K562 (cell line): Measurements from ENCODE around the gene DHRS3. TPM values are rescaled to one million over a fixed set of nuclear protein-coding genes. Genes with fewer than 3 reads are reported as not detected.
A peak's percentile ranks its signal among the peaks of the same experiment; 100 is the strongest.

ENCODE experiments used
- E2F3 ChIP-seq: fragments of 250-450 bp; sonication (Bioruptor Pico); IDR thresholded peaks from 2 replicates; pipeline ENCODE4 v1.4.0; 2020; ENCODE audit warnings: mild to moderate bottlenecking
- MAFK ChIP-seq: IDR thresholded peaks from 2 replicates; pipeline ENCODE4 v1.6.1; 2011; ENCODE audit warnings: low read length, improper control_type of control experiment
- MTA1 ChIP-seq: fragments of 450-650 bp; IDR thresholded peaks from 2 replicates; pipeline ENCODE4 v1.6.1; 2017; ENCODE audit warnings: borderline replicate concordance
- MYC ChIP-seq, 2 experiments: fragments of 250-450 bp in 1 of 2; sonication (Bioruptor Pico) in 1 of 2; IDR thresholded peaks; 2 replicates each; pipeline versions ENCODE4 v1.5.1 to v1.6.1; 2012 to 2021; ENCODE audit warnings: low read depth in 2 of 2, borderline replicate concordance in 1 of 2, improper control_type of control experiment in 1 of 2, low read length in 1 of 2, mild to moderate bottlenecking in 1 of 2, moderate library complexity in 1 of 2
- THAP12 ChIP-seq: fragments of 250-450 bp; sonication (Bioruptor Pico); IDR thresholded peaks from 2 replicates; pipeline ENCODE4 v1.9.0; 2021; ENCODE audit warnings: mild to moderate bottlenecking, inconsistent platforms
- ZNF282 ChIP-seq: sonication (generic); formaldehyde crosslinking; IDR thresholded peaks from 2 replicates; pipeline ENCODE4 v1.8.1; 2023; ENCODE audit warnings: missing genetic modification reagents
- polyA plus RNA-seq, 8 experiments: library from polyadenylated mRNA; depleted of rRNA in 4 of 8; stranded (reverse) in 5 of 8; unstranded in 3 of 8; fragments of >200 nt; fragmentation: Nextera tagmentation in 2 of 8; fragmentation: Illumina TruSeq in 1 of 8; extraction: Ambion mirVana in 2 of 8; extraction: Trizol in 1 of 8; gene quantifications; 2 replicates each; pipeline versions ENCODE4 v1.2.1 to v1.2.3, GENCODE V29; 2011 to 2014; ENCODE audit warnings: inconsistent platforms in 1 of 8, missing spikeins in 1 of 8
- total RNA-seq, 7 experiments: library from RNA; depleted of rRNA in 6 of 7; stranded (reverse); fragments of >200 nt in 6 of 7; fragmentation: Illumina TruSeq in 2 of 7; extraction: Trizol in 2 of 7; gene quantifications; 2 replicates each; pipeline versions ENCODE4 v1.2.1 to v1.2.3, GENCODE V29; 2011 to 2021; ENCODE audit warnings: low replicate concordance in 1 of 7
- TF ChIP-seq, protein P1 (sequence below), 2 experiments: fragments of 450-650 bp in 1 of 2; IDR thresholded peaks; 2 replicates each; pipeline ENCODE4 v1.6.1; 2011 to 2017; ENCODE audit warnings: low read depth in 2 of 2, antibody characterized with exemption in 1 of 2, borderline replicate concordance in 1 of 2, low read length in 1 of 2, mild to moderate bottlenecking in 1 of 2, mixed read lengths in 1 of 2; ENCODE audit not compliant: control insufficient read depth in 1 of 2
- TF ChIP-seq, protein P2 (sequence below): fragments of 200-600 bp; sonication (generic); IDR thresholded peaks from one replicate; pipeline ENCODE4 v1.6.1; 2012; ENCODE audit warnings: mild to moderate bottlenecking, low read depth, low read length, inconsistent platforms

The DHRS3 gene
- total and polyA plus RNA-seq, 9 of the 15 experiments (the other 6 are each of a cell fraction or from before 2014, with no cell fraction given), result 21.0 to 116 (median 58.7) TPM

DNA sequence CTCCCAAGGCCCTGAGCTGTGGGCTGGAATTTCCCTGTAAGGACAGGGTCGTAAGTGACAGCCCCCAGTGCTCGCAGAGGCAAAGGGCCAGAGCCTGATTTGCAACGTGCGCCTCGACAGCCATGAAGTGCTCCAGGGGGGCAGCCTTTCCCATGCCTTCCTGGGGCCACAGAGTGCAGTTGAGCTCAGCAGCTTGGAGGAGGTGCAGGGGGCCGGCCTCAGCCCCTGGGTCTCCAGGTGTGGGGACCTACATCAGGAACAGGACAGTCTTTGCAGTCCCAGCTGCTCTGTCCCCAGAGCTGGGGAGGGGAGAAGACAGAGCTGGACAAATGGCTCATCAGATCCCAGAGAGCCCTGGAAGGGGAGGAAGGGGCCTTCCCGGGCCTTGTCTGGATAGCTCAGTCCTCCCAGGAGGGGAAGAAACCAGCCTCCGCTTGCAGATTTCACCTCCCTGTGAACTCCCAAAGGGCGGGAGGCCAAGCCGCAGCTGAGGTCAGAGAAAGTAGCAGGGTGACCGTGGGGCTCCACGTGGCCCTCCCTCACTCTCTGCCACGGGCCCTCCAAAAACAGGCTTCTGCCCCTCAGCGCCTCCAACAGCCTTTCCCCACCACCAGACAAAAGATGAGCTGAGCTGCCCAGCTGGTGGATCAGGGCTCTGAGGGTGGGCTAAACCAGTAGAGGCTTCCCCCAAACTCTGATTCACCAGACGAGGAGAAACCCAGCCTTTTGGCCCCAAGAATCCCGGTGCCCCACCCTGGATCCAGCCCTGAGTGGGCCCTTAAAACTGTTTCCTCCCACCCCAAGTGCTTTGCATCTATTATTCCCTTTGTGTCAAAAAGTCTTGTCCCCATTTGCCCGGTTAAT lies 76.5 kb downstream of the DHRS3 start (continued):
- TF ChIP-seq, protein P1, sequence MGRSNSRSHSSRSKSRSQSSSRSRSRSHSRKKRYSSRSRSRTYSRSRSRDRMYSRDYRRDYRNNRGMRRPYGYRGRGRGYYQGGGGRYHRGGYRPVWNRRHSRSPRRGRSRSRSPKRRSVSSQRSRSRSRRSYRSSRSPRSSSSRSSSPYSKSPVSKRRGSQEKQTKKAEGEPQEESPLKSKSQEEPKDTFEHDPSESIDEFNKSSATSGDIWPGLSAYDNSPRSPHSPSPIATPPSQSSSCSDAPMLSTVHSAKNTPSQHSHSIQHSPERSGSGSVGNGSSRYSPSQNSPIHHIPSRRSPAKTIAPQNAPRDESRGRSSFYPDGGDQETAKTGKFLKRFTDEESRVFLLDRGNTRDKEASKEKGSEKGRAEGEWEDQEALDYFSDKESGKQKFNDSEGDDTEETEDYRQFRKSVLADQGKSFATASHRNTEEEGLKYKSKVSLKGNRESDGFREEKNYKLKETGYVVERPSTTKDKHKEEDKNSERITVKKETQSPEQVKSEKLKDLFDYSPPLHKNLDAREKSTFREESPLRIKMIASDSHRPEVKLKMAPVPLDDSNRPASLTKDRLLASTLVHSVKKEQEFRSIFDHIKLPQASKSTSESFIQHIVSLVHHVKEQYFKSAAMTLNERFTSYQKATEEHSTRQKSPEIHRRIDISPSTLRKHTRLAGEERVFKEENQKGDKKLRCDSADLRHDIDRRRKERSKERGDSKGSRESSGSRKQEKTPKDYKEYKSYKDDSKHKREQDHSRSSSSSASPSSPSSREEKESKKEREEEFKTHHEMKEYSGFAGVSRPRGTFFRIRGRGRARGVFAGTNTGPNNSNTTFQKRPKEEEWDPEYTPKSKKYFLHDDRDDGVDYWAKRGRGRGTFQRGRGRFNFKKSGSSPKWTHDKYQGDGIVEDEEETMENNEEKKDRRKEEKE (IDR thresholded peaks at IDR 0.05; ENCODE audit: borderline replicate concordance in 1 of 2, control insufficient read depth in 1 of 2, low read depth in 2 of 2, low read length in 1 of 2), result 0 out of 4 replicates have a peak, but pooled peaks of 1 of the 2 experiments have one; percentile 45
- TF ChIP-seq MYC (IDR thresholded peaks at IDR 0.05; ENCODE audit: low read depth, low read length) (peak; percentile 71), MYC (CRISPR knock-in tag; IDR thresholded peaks at IDR 0.05; ENCODE audit: borderline replicate concordance, low read depth) (no peak), E2F3 (CRISPR knock-in tag) (peak; percentile 34; the same call in 1 of the 2 replicates), MAFK (no peak), MTA1 (no peak), ZNF282 (no peak), THAP12 (no peak)
- TF ChIP-seq, protein P2, sequence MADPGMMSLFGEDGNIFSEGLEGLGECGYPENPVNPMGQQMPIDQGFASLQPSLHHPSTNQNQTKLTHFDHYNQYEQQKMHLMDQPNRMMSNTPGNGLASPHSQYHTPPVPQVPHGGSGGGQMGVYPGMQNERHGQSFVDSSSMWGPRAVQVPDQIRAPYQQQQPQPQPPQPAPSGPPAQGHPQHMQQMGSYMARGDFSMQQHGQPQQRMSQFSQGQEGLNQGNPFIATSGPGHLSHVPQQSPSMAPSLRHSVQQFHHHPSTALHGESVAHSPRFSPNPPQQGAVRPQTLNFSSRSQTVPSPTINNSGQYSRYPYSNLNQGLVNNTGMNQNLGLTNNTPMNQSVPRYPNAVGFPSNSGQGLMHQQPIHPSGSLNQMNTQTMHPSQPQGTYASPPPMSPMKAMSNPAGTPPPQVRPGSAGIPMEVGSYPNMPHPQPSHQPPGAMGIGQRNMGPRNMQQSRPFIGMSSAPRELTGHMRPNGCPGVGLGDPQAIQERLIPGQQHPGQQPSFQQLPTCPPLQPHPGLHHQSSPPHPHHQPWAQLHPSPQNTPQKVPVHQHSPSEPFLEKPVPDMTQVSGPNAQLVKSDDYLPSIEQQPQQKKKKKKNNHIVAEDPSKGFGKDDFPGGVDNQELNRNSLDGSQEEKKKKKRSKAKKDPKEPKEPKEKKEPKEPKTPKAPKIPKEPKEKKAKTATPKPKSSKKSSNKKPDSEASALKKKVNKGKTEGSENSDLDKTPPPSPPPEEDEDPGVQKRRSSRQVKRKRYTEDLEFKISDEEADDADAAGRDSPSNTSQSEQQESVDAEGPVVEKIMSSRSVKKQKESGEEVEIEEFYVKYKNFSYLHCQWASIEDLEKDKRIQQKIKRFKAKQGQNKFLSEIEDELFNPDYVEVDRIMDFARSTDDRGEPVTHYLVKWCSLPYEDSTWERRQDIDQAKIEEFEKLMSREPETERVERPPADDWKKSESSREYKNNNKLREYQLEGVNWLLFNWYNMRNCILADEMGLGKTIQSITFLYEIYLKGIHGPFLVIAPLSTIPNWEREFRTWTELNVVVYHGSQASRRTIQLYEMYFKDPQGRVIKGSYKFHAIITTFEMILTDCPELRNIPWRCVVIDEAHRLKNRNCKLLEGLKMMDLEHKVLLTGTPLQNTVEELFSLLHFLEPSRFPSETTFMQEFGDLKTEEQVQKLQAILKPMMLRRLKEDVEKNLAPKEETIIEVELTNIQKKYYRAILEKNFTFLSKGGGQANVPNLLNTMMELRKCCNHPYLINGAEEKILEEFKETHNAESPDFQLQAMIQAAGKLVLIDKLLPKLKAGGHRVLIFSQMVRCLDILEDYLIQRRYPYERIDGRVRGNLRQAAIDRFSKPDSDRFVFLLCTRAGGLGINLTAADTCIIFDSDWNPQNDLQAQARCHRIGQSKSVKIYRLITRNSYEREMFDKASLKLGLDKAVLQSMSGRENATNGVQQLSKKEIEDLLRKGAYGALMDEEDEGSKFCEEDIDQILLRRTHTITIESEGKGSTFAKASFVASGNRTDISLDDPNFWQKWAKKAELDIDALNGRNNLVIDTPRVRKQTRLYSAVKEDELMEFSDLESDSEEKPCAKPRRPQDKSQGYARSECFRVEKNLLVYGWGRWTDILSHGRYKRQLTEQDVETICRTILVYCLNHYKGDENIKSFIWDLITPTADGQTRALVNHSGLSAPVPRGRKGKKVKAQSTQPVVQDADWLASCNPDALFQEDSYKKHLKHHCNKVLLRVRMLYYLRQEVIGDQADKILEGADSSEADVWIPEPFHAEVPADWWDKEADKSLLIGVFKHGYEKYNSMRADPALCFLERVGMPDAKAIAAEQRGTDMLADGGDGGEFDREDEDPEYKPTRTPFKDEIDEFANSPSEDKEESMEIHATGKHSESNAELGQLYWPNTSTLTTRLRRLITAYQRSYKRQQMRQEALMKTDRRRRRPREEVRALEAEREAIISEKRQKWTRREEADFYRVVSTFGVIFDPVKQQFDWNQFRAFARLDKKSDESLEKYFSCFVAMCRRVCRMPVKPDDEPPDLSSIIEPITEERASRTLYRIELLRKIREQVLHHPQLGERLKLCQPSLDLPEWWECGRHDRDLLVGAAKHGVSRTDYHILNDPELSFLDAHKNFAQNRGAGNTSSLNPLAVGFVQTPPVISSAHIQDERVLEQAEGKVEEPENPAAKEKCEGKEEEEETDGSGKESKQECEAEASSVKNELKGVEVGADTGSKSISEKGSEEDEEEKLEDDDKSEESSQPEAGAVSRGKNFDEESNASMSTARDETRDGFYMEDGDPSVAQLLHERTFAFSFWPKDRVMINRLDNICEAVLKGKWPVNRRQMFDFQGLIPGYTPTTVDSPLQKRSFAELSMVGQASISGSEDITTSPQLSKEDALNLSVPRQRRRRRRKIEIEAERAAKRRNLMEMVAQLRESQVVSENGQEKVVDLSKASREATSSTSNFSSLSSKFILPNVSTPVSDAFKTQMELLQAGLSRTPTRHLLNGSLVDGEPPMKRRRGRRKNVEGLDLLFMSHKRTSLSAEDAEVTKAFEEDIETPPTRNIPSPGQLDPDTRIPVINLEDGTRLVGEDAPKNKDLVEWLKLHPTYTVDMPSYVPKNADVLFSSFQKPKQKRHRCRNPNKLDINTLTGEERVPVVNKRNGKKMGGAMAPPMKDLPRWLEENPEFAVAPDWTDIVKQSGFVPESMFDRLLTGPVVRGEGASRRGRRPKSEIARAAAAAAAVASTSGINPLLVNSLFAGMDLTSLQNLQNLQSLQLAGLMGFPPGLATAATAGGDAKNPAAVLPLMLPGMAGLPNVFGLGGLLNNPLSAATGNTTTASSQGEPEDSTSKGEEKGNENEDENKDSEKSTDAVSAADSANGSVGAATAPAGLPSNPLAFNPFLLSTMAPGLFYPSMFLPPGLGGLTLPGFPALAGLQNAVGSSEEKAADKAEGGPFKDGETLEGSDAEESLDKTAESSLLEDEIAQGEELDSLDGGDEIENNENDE, result no peak
